ENCODE measurements around the gene TCF4. TPM values are rescaled to one million over a fixed set of nuclear protein-coding genes. Genes with fewer than 3 reads are reported as not detected.
A peak's percentile ranks its signal among the peaks of the same experiment; 100 is the strongest.

Gene TCF4
- total RNA-seq, 1 donor from 2014 or later, result 56.8 TPM

DNA sequence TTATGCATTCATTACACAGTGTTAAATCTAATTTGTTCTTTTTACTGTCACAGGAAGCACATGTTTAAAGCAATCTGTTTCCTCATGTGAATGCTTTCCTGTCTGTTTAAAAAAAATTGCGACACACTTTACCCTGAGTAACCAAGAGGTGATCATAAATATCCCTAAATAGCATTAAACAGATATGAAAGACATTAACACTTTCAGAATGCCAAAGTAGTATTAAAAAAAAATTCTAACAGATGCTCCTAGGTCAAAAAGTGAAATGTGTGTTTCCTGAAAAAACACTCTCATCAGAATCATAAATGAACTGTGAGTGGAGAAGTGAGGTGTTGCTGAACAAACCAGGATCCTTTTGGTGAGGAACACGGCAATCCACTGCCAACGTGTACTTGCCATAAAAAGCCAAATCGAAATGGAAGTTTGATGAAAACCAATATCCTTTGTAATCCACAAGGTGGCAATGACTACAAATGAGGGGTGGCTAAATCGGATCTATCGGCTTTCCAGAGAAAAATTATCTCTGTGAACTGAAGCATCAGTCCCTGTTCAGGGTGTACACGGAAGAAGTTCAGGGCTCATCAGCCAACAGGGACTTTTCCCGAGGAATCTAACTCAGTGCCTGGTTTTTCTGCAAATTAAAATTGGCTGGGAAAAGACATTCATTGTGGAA, 248.9 kb downstream of the TCF4 start:
- DNase-seq (ENCODE audit: low spot score, unreplicated experiment), result no peak
- H3K36me3 Mint-ChIP-seq (ENCODE audit: insufficient read depth), result no peaks in the 10 kb centered on the region
- TF ChIP-seq, protein P1, sequence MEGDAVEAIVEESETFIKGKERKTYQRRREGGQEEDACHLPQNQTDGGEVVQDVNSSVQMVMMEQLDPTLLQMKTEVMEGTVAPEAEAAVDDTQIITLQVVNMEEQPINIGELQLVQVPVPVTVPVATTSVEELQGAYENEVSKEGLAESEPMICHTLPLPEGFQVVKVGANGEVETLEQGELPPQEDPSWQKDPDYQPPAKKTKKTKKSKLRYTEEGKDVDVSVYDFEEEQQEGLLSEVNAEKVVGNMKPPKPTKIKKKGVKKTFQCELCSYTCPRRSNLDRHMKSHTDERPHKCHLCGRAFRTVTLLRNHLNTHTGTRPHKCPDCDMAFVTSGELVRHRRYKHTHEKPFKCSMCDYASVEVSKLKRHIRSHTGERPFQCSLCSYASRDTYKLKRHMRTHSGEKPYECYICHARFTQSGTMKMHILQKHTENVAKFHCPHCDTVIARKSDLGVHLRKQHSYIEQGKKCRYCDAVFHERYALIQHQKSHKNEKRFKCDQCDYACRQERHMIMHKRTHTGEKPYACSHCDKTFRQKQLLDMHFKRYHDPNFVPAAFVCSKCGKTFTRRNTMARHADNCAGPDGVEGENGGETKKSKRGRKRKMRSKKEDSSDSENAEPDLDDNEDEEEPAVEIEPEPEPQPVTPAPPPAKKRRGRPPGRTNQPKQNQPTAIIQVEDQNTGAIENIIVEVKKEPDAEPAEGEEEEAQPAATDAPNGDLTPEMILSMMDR (IDR thresholded peaks at IDR 0.05; ENCODE audit: unreplicated experiment), result no peak
- H3K9me3 Mint-ChIP-seq (ENCODE audit: low read depth), result no peaks in the 10 kb centered on the region
- peaks cover 48% of the 10 kb centered on the region for H3K27me3 Mint-ChIP-seq
- peaks cover 3% of the 10 kb centered on the region for H3K4me1 Mint-ChIP-seq (ENCODE audit: low read depth)
- no peak overlapping the region for H3K4me3 Mint-ChIP-seq (ENCODE audit: low read depth)
- H3K27ac Mint-ChIP-seq, result no peak overlapping the region

DNA sequence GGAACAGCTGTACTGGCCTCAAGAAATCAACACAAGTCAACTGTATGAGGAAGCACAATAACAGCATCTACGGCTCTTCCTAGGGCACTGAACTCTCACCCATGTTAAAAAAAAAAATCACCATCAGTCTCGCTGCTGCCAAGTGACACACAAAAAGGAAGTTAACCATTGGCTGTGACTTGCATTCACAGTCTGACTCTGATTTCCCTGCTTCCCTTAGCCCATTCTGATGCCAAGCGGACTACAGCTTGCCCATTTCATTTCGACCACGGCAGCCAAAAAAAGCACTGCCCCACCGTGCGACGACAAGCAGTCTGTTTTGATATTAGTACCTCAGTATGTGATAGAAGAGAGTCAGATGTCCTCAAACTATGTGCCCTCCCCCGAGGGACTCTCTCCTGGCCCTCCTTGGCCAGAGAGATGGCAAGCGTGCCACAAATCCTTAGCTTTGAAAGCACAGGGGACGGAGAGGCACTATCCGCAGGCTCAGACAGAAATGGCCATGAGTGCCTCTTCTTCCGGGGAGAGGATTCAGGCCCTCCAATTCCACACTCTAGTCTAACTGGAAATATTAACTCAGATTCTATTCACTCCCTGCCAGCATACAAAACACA, 250.0 kb downstream of the TCF4 start:
- Mint-ChIP-seq H3K27ac (peak overlapping the region; percentile 30), H3K27me3 (peaks cover 53% of the 10 kb centered on the region)
- TF ChIP-seq, protein P1 (IDR thresholded peaks at IDR 0.05; ENCODE audit: unreplicated experiment), result no peak

DNA sequence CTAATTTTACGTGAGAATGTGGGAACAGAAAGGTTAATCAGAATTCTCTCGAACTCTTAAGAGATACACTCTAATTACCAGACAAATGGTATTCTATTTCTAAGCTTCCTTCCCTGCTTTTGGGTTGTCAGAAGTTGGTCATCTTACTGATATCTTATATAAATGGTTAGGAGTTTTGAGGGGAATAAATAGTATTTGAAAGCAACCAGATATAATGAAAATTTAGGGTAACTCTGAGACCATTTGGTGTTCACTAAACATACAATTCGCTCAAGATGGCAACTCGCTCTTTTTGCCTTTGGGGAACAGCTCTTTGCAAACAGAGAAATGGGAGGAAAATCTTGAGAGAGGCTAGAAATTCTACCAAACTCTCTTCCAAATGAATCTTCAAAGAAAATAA, 250.9 kb downstream of the TCF4 start:
- Mint-ChIP-seq H3K9me3 (ENCODE audit: low read depth) (no peaks in the 10 kb centered on the region), H3K36me3 (ENCODE audit: insufficient read depth) (peaks cover 2% of the 10 kb centered on the region), H3K4me3 (ENCODE audit: low read depth) (no peak overlapping the region), H3K27me3 (peaks cover 60% of the 10 kb centered on the region), H3K4me1 (ENCODE audit: low read depth) (peaks cover 3% of the 10 kb centered on the region), H3K27ac (no peak overlapping the region)
- DNase-seq (ENCODE audit: low spot score, unreplicated experiment), result no peak
- TF ChIP-seq, protein P1 (IDR thresholded peaks at IDR 0.05; ENCODE audit: unreplicated experiment), result no peak

More for the DNA sequence above, 250.0 kb downstream of the TCF4 start:
- Mint-ChIP-seq H3K36me3 (ENCODE audit: insufficient read depth) (peaks cover 2% of the 10 kb centered on the region), H3K4me1 (ENCODE audit: low read depth) (peaks cover 3% of the 10 kb centered on the region), H3K4me3 (ENCODE audit: low read depth) (no peak overlapping the region), H3K9me3 (ENCODE audit: low read depth) (no peaks in the 10 kb centered on the region)
- DNase-seq (ENCODE audit: low spot score, unreplicated experiment), result no peak

DNA sequence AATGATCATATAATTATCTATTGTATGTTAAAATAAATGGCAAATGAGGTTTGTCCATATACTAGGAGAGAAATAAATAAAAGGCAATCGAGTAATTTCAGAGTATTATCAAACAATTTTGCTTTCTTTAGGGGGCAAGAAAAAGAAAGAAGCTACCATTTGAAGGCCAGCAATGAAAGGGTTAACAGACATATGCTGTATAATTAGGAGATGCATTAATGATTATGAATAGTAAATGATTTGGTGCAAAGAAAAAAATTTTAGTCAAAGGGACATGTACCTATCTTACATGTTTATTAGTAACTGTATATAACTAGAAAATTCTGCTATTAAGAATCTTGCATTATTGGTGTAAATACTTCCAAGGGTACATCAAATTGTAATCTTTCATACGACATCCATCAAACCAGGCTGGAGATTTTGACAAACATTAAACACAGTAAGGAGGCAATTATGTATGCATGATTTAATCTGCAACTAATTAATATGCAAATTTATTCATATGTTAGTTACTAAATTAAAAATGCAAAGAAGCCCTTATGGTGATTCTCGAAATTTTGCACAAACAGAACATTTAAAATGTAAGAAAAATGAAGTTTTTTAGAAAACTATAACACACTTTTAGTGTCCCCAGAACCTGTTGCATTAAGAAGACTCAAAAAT, 251.4 kb downstream of the TCF4 start:
- H3K36me3 Mint-ChIP-seq (ENCODE audit: insufficient read depth), result peaks cover 4% of the 10 kb centered on the region
- peaks cover 63% of the 10 kb centered on the region for H3K27me3 Mint-ChIP-seq
- H3K4me1 Mint-ChIP-seq (ENCODE audit: low read depth), result peaks cover 3% of the 10 kb centered on the region
- TF ChIP-seq, protein P1 (IDR thresholded peaks at IDR 0.05; ENCODE audit: unreplicated experiment), result no peak
- no peaks in the 10 kb centered on the region for H3K9me3 Mint-ChIP-seq (ENCODE audit: low read depth)
- DNase-seq (ENCODE audit: low spot score, unreplicated experiment), result no peak
- H3K27ac Mint-ChIP-seq, result no peak overlapping the region
- H3K4me3 Mint-ChIP-seq (ENCODE audit: low read depth), result no peak overlapping the region

DNA sequence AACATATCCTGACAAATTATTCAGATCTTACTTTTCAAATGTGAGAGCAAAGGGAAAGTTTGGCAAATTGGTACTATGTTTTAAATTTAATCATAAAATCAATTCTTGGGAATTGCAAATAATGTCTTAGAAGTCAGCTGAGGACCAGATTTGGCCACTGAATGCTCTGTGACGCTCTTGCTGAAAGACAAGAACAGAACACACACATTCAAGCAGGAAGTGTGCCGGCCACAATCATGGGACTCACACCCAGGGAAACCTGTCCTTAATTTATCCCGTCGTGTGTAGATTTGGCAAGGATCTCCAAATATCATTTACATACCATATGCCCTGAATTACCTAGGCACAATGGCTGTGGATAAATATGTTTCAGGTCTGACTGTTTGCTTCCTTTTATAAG, 253.1 kb downstream of the TCF4 start:
- Mint-ChIP-seq H3K36me3 (ENCODE audit: insufficient read depth) (peaks cover 8% of the 10 kb centered on the region), H3K27me3 (peaks cover 71% of the 10 kb centered on the region), H3K9me3 (ENCODE audit: low read depth) (no peaks in the 10 kb centered on the region), H3K4me3 (ENCODE audit: low read depth) (no peak overlapping the region), H3K27ac (no peak overlapping the region), H3K4me1 (ENCODE audit: low read depth) (peaks cover 3% of the 10 kb centered on the region)
- no peak for DNase-seq (ENCODE audit: low spot score, unreplicated experiment)
- TF ChIP-seq, protein P1 (IDR thresholded peaks at IDR 0.05; ENCODE audit: unreplicated experiment), result no peak
